GM19025 (cell line): ENCODE results near the gene TM4SF1.

Source experiments
- ATAC-seq: cut with Tn5 transposase; IDR thresholded peaks from one replicate; pipeline ENCODE4 v1.9.1; 2021; ENCODE audit warnings: mild to moderate bottlenecking, low read depth, moderate library complexity; ENCODE audit not compliant: unreplicated experiment

Gene TM4SF1

GRCh38 chr3:149377408-149378364, at the start of gene TM4SF1:
TSS of gene TM4SF1 (minus strand) at chr3:149377649. CDS start at chr3:149377547, 102 bp downstream.
- ATAC-seq, result no peak

GRCh38 chr3:149426325-149426724, 48.9 kb upstream of the TM4SF1 start:
- no peak for ATAC-seq

GRCh38 chr3:149424918-149425317, 47.5 kb upstream of the TM4SF1 start:
- no peak for ATAC-seq

- ATAC-seq, result no peak
Observed at GRCh38 chr3:149421764-149422163, 44.3 kb upstream of the TM4SF1 start.

- no peak for ATAC-seq
Observed at GRCh38 chr3:149419816-149420215, 42.4 kb upstream of the TM4SF1 start.

- no peak for ATAC-seq
Observed at GRCh38 chr3:149417727-149418126, 40.3 kb upstream of the TM4SF1 start.

GRCh38 chr3:149417174-149417573, 39.7 kb upstream of the TM4SF1 start:
- peak; percentile 90 for ATAC-seq

- no peak for ATAC-seq
Observed at GRCh38 chr3:149415484-149415883, 38.0 kb upstream of the TM4SF1 start.

- ATAC-seq, result no peak
Observed at GRCh38 chr3:149414557-149415231, 37.2 kb upstream of the TM4SF1 start.

- no peak for ATAC-seq
Observed at GRCh38 chr3:149411583-149411982, 34.1 kb upstream of the TM4SF1 start.

GRCh38 chr3:149409351-149409750, 31.9 kb upstream of the TM4SF1 start:
- ATAC-seq, result no peak

- ATAC-seq, result no peak
Observed at GRCh38 chr3:149407898-149408297, 30.4 kb upstream of the TM4SF1 start.

- ATAC-seq, result no peak
Observed at GRCh38 chr3:149406244-149406752, 28.8 kb upstream of the TM4SF1 start.

GRCh38 chr3:149403443-149403842, 26.0 kb upstream of the TM4SF1 start:
- no peak for ATAC-seq

GRCh38 chr3:149402481-149402880, 25.0 kb upstream of the TM4SF1 start:
- no peak for ATAC-seq

GRCh38 chr3:149401926-149402310, 24.5 kb upstream of the TM4SF1 start:
- no peak for ATAC-seq

- no peak for ATAC-seq
Observed at GRCh38 chr3:149401212-149401925, 23.9 kb upstream of the TM4SF1 start.

- no peak for ATAC-seq
Observed at GRCh38 chr3:149400645-149401044, 23.2 kb upstream of the TM4SF1 start.

GRCh38 chr3:149398296-149398695, 20.8 kb upstream of the TM4SF1 start:
- no peak for ATAC-seq

- ATAC-seq, result no peak
Observed at GRCh38 chr3:149397528-149397927, 20.1 kb upstream of the TM4SF1 start.

- no peak for ATAC-seq
Observed at GRCh38 chr3:149396476-149396875, 19.0 kb upstream of the TM4SF1 start.
